ENCODE data around the gene ZBTB7C. TPM values are rescaled to one million over a fixed set of nuclear protein-coding genes. Genes with fewer than 3 reads are reported as not detected.

The ZBTB7C gene
- total and polyA plus RNA-seq, 10 of the 15 experiments (the other 5 are each of a cell fraction or from before 2014, with no cell fraction given) = under 0.01 to 0.08 (median 0.01) TPM; not detected in 7

DNA sequence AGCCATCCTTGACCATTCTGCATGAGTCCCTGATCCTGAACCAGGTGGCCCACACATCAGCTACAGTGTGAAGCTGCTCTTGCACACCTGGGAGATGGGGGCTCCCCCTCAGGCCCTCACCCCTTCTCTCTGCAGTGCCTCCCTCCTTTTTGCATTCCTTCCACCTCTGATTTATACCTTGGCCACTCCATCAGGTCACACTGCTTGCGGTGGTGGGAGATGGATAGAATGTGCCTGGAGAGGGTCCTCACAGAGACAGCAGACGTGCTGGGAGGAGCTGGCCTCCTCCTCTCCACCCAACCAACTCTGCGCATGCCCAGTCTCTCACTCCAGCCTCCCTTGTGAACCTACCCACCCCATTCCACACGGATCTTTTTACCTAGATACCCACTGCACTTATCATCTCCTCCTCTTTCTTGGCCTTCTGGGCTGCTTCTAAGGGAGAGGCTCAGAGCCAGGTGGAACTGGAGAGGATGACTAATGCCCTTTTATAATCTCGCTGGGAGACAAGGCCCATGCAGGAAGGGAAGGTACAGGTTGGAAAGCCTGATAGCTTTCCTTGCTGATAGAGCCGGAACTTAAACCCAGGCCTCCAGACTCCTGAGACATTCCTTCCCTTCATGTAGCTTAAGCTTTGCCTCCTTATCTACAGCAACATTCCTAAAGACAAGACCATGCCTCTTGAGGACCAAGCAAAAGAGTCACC lies 205.1 kb downstream of the ZBTB7C start:
- no peak for ATAC-seq
- POLR2A ChIA-PET = no interaction called here
- H3K9ac ChIP-seq (ENCODE audit: control insufficient read depth, insufficient read depth, low read length) = no peak overlapping the region
- in situ Hi-C loops (cut with MboI) (no loop called here), intact Hi-C loops (cut with micrococcal nuclease; ENCODE audit: unreplicated experiment) (no loop called here)
- no peaks in the 10 kb centered on the region for H3K36me3 ChIP-seq (ENCODE audit: control insufficient read depth in 2 of 2, insufficient read depth in 2 of 2, low read length in 1 of 2)
- H3K4me3 ChIP-seq = no peak overlapping the region
- WGBS (ENCODE audit: insufficient coverage, insufficient replicate concordance, low lambda C conversion rate, missing lambda C conversion rate) = 46% methylated on average over 6 of the region's 6 CpGs
- no peak for TF ChIP-seq ZSCAN29 (IDR thresholded peaks at IDR 0.05)
- CTCF ChIA-PET = no interaction called here
- H3K27ac ChIP-seq (ENCODE audit: control insufficient read depth, insufficient read depth) = no peak overlapping the region
- RAD21 ChIA-PET (ENCODE audit: unreplicated experiment) = no interaction called here
- H3K27me3 ChIP-seq (replicated peaks in 1 of 2; ENCODE audit: control insufficient read depth in 2 of 2, insufficient read depth in 2 of 2, low read length in 1 of 2) = peaks cover 0 to 3% of the 10 kb centered on the region in 2 experiments; a peak in 3 of 4 replicates
- BruUV-seq (replicated peaks) = no TSS peak
- SMC1A ChIA-PET (ENCODE audit: uncharacterized antibody, unreplicated experiment) = no interaction called here
- no peak for DNase-seq (ENCODE audit: low read depth, low spot score)
- H4K20me1 ChIP-seq (ENCODE audit: control insufficient read depth, insufficient read depth) = no peaks in the 10 kb centered on the region; the same call in 1 of the 2 replicates
- H3K9me3 ChIP-seq (replicated peaks; ENCODE audit: control insufficient read depth, insufficient read depth, low read length) = no peaks in the 10 kb centered on the region
- H2AFZ ChIP-seq (ENCODE audit: control insufficient read depth, low read depth, low read length) = no peak overlapping the region
- no peak overlapping the region for H3K4me2 ChIP-seq (ENCODE audit: control insufficient read depth, insufficient read depth)
- no peaks in the 10 kb centered on the region for H3K79me2 ChIP-seq (ENCODE audit: control insufficient read depth, insufficient read depth, low read length)
- no peaks in the 10 kb centered on the region for H3K4me1 ChIP-seq (ENCODE audit: control insufficient read depth, insufficient read depth, low read length)
- FAIRE-seq = no peak

DNA sequence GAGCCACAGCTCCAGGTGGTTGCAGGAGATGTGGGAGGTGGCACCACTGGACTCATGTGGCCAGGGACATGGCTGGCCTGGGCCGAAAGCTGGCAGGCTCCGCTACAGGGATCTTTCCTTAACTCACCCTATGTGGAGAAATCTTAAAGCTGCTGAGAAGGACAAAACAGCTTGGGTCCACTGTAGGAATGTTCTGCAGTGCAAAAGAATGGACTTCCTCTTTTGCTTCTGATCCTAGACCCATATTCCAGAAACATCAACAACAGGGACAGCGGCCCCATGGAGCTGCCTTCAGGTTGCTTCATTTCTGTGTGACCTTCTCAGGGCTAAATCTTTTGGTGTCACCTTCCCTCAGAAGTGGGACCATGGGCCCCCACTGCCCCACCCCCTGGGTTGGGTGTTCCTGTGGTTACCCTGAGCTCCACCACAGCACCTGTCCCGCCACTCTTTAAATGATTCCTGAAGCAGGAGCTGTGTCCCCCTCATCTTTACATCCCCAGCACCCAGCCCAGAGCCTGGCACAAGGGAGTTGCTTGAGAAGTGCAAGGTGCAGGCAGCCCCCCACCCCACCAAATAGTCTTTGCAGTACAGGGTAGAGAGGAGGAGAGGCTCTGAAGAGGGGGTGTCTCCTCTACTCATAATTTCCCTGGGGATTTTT lies 205.8 kb downstream of the ZBTB7C start:
- Histone ChIP-seq H2AFZ (ENCODE audit: control insufficient read depth, low read depth, low read length) (no peak overlapping the region), H3K36me3 (ENCODE audit: control insufficient read depth in 2 of 2, insufficient read depth in 2 of 2, low read length in 1 of 2) (no peaks in the 10 kb centered on the region), H3K79me2 (ENCODE audit: control insufficient read depth, insufficient read depth, low read length) (no peaks in the 10 kb centered on the region), H3K4me3 (no peak overlapping the region), H3K4me1 (ENCODE audit: control insufficient read depth, insufficient read depth, low read length) (no peaks in the 10 kb centered on the region), H4K20me1 (ENCODE audit: control insufficient read depth, insufficient read depth) (no peaks in the 10 kb centered on the region; the same call in 1 of the 2 replicates), H3K4me2 (ENCODE audit: control insufficient read depth, insufficient read depth) (no peak overlapping the region), H3K9me3 (replicated peaks; ENCODE audit: control insufficient read depth, insufficient read depth, low read length) (no peaks in the 10 kb centered on the region), H3K9ac (ENCODE audit: control insufficient read depth, insufficient read depth, low read length) (no peak overlapping the region), H3K27me3 (replicated peaks in 1 of 2; ENCODE audit: control insufficient read depth in 2 of 2, insufficient read depth in 2 of 2, low read length in 1 of 2) (peaks cover 0 to 4% of the 10 kb centered on the region in 2 experiments; a peak in 3 of 4 replicates), H3K27ac (ENCODE audit: control insufficient read depth, insufficient read depth) (no peak overlapping the region)
- 24% methylated on average over 4 of the region's 4 CpGs for WGBS (ENCODE audit: insufficient coverage, insufficient replicate concordance, low lambda C conversion rate, missing lambda C conversion rate)
- ChIA-PET RAD21 (ENCODE audit: unreplicated experiment) (no interaction called here), POLR2A (no interaction called here), SMC1A (ENCODE audit: uncharacterized antibody, unreplicated experiment) (no interaction called here), CTCF (no interaction called here)
- DNase-seq (ENCODE audit: low read depth, low spot score) = no peak
- TF ChIP-seq SPI1 (IDR thresholded peaks at IDR 0.05; ENCODE audit: borderline replicate concordance, insufficient read depth, low read depth, low read length) = peak; percentile 27; the same call in 1 of the 2 replicates
- TF ChIP-seq EP300 (IDR thresholded peaks at IDR 0.05; ENCODE audit: borderline replicate concordance in 1 of 2, control insufficient read depth in 1 of 2, low read depth in 2 of 2, low read length in 2 of 2) = no peak
- no peak for TF ChIP-seq TBL1XR1 (IDR thresholded peaks at IDR 0.05; ENCODE audit: low read depth, low read length)
- TF ChIP-seq NRF1 (conservative IDR thresholded peaks at IDR 0.05; ENCODE audit: low read depth, low read length) = no peak
- TF ChIP-seq EGR1 (IDR thresholded peaks at IDR 0.05; ENCODE audit: borderline replicate concordance in 1 of 2, low read depth in 2 of 2, low read length in 2 of 2) = no peak
- intact Hi-C loops (cut with micrococcal nuclease; ENCODE audit: unreplicated experiment) = no loop called here
- no peak for ATAC-seq
- BruUV-seq (replicated peaks) = no TSS peak
- no peak for FAIRE-seq
- in situ Hi-C loops (cut with MboI) = no loop called here

Measured in GM12878 (cell line).